Measurements from ENCODE around the gene GPR160.

GPR160 gene

DNA sequence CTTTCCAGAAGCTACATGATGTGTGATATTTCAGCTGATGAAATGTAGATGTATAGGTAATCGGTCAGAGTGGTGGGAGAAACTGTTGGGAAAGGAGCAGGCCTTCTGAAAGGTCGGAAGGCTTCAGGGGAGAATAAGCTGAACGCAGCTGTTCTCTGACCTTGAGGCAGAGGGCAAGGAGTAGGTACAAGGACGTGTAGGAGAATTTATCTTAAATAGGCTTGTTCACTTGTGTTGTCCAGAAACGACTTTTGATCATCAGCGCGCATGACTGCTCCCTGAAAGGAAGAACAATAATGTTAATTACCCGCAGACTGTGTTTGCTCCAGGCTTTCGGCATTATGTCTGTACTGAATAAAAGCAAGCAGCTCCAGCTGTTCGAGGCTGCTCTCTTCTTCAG lies 39.6 kb downstream of the GPR160 start:
- H3K4me3 ChIP-seq (replicated peaks; ENCODE audit: low read depth, low read length): no peak overlapping the region
- no peak for DNase-seq (ENCODE audit: extremely low read depth, low read depth)
- TF ChIP-seq, protein P1, sequence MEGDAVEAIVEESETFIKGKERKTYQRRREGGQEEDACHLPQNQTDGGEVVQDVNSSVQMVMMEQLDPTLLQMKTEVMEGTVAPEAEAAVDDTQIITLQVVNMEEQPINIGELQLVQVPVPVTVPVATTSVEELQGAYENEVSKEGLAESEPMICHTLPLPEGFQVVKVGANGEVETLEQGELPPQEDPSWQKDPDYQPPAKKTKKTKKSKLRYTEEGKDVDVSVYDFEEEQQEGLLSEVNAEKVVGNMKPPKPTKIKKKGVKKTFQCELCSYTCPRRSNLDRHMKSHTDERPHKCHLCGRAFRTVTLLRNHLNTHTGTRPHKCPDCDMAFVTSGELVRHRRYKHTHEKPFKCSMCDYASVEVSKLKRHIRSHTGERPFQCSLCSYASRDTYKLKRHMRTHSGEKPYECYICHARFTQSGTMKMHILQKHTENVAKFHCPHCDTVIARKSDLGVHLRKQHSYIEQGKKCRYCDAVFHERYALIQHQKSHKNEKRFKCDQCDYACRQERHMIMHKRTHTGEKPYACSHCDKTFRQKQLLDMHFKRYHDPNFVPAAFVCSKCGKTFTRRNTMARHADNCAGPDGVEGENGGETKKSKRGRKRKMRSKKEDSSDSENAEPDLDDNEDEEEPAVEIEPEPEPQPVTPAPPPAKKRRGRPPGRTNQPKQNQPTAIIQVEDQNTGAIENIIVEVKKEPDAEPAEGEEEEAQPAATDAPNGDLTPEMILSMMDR (IDR thresholded peaks at IDR 0.05; ENCODE audit: low read depth, low read length, missing control alignments): no peak

DNA sequence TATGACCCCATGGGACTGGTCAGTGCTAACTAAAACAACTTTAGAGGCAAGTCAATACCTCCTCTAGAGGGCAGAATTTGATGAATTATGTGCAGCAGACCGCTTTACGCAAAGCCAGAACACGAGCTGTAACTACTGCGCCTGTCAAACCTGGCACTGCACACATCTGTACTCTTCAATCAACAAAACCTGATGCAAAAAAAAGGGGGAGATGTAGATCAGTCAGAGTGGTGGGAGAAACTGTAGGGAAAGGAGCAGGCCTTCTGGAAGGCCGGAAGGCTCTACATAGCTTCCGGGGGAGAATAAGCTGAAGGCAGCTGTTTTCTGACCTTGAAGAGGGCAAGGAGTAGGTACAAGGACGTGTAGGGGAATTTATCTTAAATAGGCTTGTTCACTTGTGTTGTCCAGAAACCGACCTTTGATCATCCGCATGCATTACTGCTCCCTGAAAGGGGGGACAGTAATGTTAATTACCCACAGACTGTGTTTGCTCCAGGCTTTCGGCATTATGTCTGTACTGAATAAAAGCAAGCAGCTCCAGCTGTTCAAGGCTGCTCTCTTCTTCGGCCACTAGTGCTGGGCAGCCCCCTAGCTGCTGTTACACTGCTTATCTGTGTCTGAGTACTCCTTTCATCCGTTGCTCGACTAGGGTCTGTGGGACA lies 41.0 kb downstream of the GPR160 start:
- no peak for DNase-seq (ENCODE audit: extremely low read depth, low read depth)
- TF ChIP-seq, protein P1 (IDR thresholded peaks at IDR 0.05; ENCODE audit: low read depth, low read length, missing control alignments): no peak
- no peak overlapping the region for H3K4me3 ChIP-seq (replicated peaks; ENCODE audit: low read depth, low read length)

DNA sequence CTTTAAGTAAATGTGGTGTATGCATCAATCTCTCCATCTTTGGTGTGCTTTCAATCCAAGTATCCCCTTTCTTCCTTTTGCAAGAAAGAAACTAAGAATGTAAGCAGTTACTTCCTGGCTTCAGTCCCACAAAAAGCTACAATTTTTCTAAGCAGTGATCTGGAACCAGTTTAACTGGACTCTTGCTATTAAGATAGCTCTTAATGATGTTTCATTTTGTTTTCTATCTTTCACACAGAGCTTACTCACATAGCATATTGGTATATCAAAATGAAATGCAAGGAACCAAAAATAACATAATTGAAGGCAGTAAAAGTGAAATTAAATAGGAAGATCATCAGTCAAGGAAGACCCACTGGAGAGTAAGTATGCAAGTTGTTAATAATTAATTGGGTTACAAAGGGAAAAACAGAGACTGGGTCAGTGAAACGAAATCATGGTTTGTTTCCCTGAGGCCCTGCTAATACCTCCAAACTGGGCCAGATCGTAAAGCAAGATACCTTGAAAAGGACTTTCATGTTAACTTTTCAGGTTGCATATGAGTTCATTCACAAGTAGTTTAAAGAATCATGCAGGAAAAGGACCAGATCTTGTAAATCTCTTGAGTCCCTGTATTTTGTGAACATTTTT lies 41.9 kb downstream of the GPR160 start:
- TF ChIP-seq, protein P1 (IDR thresholded peaks at IDR 0.05; ENCODE audit: low read depth, low read length, missing control alignments): no peak
- H3K4me3 ChIP-seq (replicated peaks; ENCODE audit: low read depth, low read length): no peak overlapping the region
- DNase-seq (ENCODE audit: extremely low read depth, low read depth): no peak

DNA sequence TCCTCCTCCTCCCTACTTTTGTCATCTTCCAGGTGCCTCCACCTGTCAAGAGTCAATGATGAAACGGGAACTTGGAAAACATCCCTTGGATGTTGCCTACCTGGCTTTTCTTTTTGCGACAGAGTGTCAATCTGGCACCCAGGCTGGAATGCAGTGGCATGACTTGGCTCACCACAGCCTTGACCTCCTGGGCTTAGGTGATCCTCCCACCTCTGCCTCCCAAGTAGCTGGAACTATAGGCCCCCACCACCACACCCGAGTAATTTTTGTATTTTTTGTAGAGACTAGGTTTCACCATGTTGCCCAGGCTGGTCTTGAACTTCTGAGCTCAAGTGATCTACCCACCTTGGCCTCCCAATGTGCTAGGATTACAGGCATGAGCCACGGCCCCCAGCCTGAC lies 42.8 kb downstream of the GPR160 start:
- no peak for DNase-seq (ENCODE audit: extremely low read depth, low read depth)
- no peak overlapping the region for H3K4me3 ChIP-seq (replicated peaks; ENCODE audit: low read depth, low read length)
- TF ChIP-seq, protein P1 (IDR thresholded peaks at IDR 0.05; ENCODE audit: low read depth, low read length, missing control alignments): no peak

DNA sequence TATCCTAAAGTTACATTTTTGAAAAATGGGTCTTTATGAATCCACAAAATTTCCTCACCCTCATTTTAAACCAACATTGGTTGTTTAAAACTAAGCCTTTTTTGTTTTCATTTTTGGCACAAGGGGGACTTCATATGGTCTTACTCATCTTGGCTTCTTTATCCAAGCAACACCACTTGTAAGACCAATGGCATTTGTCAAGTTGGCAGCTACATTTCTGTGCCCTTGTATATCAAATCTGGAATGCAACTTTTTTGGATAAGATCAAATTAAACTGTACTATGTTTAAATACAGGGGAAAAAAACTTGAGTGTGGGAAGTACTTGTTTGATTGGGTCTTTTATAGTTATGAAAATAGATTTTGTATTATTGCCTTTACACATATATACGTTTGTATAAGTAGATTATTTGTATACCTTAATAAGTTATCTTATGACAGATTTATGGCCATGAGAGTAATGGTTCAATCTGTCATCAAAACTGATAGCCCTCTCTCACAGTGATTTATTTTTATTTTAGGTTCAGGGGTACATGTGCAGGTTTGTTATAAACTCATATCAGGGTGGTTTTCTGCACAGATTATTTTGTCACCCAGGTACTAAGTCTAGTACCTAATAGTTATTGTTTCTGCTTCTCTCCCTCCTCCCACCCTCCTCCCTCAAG lies 43.4 kb downstream of the GPR160 start:
- no peak for DNase-seq (ENCODE audit: extremely low read depth, low read depth)
- TF ChIP-seq, protein P1 (IDR thresholded peaks at IDR 0.05; ENCODE audit: low read depth, low read length, missing control alignments): no peak
- no peak overlapping the region for H3K4me3 ChIP-seq (replicated peaks; ENCODE audit: low read depth, low read length)

DNA sequence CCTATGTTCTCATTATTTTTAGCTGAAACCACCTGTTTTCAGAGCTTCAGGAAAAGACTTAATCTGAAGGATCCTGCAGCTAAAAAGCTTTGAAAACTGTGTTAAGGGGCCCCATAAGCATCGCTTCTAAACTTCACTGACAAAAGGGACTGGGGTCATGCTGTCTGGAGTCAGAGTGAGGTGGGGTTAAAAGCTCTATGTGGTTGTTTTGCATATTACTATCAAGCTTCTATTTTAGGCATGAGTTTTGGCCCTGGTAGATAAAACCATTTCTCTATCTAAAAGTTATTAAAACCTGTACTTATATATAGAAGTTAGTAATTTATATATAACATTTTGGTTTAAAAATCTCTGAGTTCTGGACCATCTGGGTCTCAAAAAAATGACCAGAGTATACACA lies 45.5 kb downstream of the GPR160 start:
- DNase-seq (ENCODE audit: extremely low read depth, low read depth): no peak
- TF ChIP-seq, protein P1 (IDR thresholded peaks at IDR 0.05; ENCODE audit: low read depth, low read length, missing control alignments): no peak
- no peak overlapping the region for H3K4me3 ChIP-seq (replicated peaks; ENCODE audit: low read depth, low read length)

Data from HFF-Myc (cell line).